CD4-positive, CD25-positive, alpha-beta regulatory T cell (primary cell): ENCODE measurements around the gene CERS4. TPM values are rescaled to one million over a fixed set of nuclear protein-coding genes. Genes with fewer than 3 reads are reported as not detected.
A peak's percentile ranks its signal among the peaks of the same experiment; 100 is the strongest.
"Not testable (repeated sequence)": the region's sequence is repeated elsewhere in the genome, so short reads cannot be mapped to it uniquely, and the experiment has no call there.

Experiments
- ATAC-seq, 2 donors: fragments of 150-1000 bp; cut with Tn5 transposase; one replicate each; pipeline ENCODE4 v1.10.0; 2021; ENCODE audit warnings: low read depth in 2 of 2, moderate number of reproducible peaks in 2 of 2, moderate library complexity in 1 of 2
- DNase-seq, 3 donors: peaks; one replicate each; pipeline versions ENCODE4 v3.0.0 to v3.0.0-alpha.2; 2012 to 2022; ENCODE audit warnings: mixed read lengths in 1 of 3
- H3K27ac ChIP-seq: one replicate; pipeline ENCODE4 v1.7.0; 2013; ENCODE audit warnings: mild to moderate bottlenecking, low read length; ENCODE audit not compliant: insufficient read depth, poor library complexity, severe bottlenecking
- H3K27me3 ChIP-seq: one replicate; pipeline ENCODE4 v1.7.0; 2013; ENCODE audit warnings: low read length; ENCODE audit not compliant: control insufficient read depth, insufficient read depth
- H3K36me3 ChIP-seq: one replicate; pipeline ENCODE4 v1.7.0; 2013; ENCODE audit warnings: mild to moderate bottlenecking, low read length, moderate library complexity; ENCODE audit not compliant: control insufficient read depth, insufficient read depth
- H3K4me1 ChIP-seq: 2 replicates; pipeline ENCODE4 v1.7.0; 2013; ENCODE audit warnings: mild to moderate bottlenecking, low read length; ENCODE audit not compliant: insufficient read depth, control insufficient read depth, poor library complexity, severe bottlenecking
- H3K4me3 ChIP-seq: one replicate; pipeline ENCODE4 v1.7.0; 2013; ENCODE audit warnings: low read depth, mild to moderate bottlenecking, low read length, moderate library complexity
- H3K9me3 ChIP-seq, 2 experiments: 1 replicate in 1 of 2; 2 replicates in 1 of 2; pipeline ENCODE4 v1.7.0; 2013; ENCODE audit warnings: low read length in 2 of 2, mild to moderate bottlenecking in 1 of 2, moderate library complexity in 1 of 2; ENCODE audit not compliant: control insufficient read depth in 2 of 2
- H3K27ac Mint-ChIP-seq, 3 donors: one replicate each; pipeline ENCODE4 v1.8.0; 2020 to 2022; ENCODE audit warnings: mild to moderate bottlenecking in 3 of 3, mixed read lengths in 3 of 3, moderate library complexity in 2 of 3
- H3K27me3 Mint-ChIP-seq: one replicate; pipeline ENCODE4 v1.8.0; 2022; ENCODE audit warnings: mild to moderate bottlenecking, mixed read lengths
- H3K36me3 Mint-ChIP-seq: one replicate; pipeline ENCODE4 v1.8.0; 2020; ENCODE audit warnings: mixed read lengths
- H3K4me1 Mint-ChIP-seq, 4 donors: one replicate each; pipeline ENCODE4 v1.8.0; 2020 to 2022; ENCODE audit warnings: mixed read lengths in 4 of 4, mild to moderate bottlenecking in 1 of 4
- H3K4me3 Mint-ChIP-seq, 4 donors: one replicate each; pipeline ENCODE4 v1.8.0; 2020 to 2022; ENCODE audit warnings: mild to moderate bottlenecking in 4 of 4, mixed read lengths in 4 of 4, moderate library complexity in 3 of 4
- H3K9me3 Mint-ChIP-seq, 7 donors: one replicate each; pipeline ENCODE4 v1.8.0; 2020 to 2022; ENCODE audit warnings: mixed read lengths in 7 of 7, mild to moderate bottlenecking in 3 of 7, moderate library complexity in 2 of 7
- polyA plus RNA-seq, 4 donors: library from polyadenylated mRNA; unstranded; fragments of 300-500 nt; fragmentation: Illumina TruSeq; gene quantifications; one replicate each; pipeline ENCODE4 v1.2.3, GENCODE V29; 2021
- total RNA-seq: library from RNA; stranded (reverse); gene quantifications from one replicate; pipeline ENCODE4 v1.2.3, GENCODE V29; 2022

Gene CERS4
- total and polyA plus RNA-seq, 5 donors from 2014 or later = 10.1 to 20.2 (median 14.2) TPM

GRCh38 chr19:8247129-8247890 is 38.1 kb downstream of the CERS4 start:
- not testable (repeated sequence) for H3K9me3 Mint-ChIP-seq, H3K4me3 ChIP-seq, H3K27me3 ChIP-seq, DNase-seq, H3K4me3 Mint-ChIP-seq, H3K27ac ChIP-seq, H3K27me3 Mint-ChIP-seq, H3K36me3 ChIP-seq, H3K4me1 ChIP-seq, ATAC-seq
- peaks cover 17% of the 10 kb centered on the region for H3K36me3 Mint-ChIP-seq
- peak overlapping the region in 1 of 3 donors; percentile 40 for H3K27ac Mint-ChIP-seq
- peaks cover 7 to 12% of the 10 kb centered on the region in 2 experiments for H3K9me3 ChIP-seq
- peaks cover 0 to 11% (median 5%) of the 10 kb centered on the region in 4 donors for H3K4me1 Mint-ChIP-seq

GRCh38 chr19:8248348-8249328 is 39.5 kb downstream of the CERS4 start:
- Mint-ChIP-seq H3K27ac (peak overlapping the region in 1 of 3 donors; percentile 77), H3K9me3 (peaks cover 0 to 1% (median 0%) of the 10 kb centered on the region in 7 donors), H3K36me3 (peaks cover 15% of the 10 kb centered on the region), H3K4me3 (no peak overlapping the region), H3K4me1 (peaks cover 0 to 11% (median 8%) of the 10 kb centered on the region in 4 donors), H3K27me3 (no peaks in the 10 kb centered on the region)
- H3K27me3 ChIP-seq = no peaks in the 10 kb centered on the region
- H3K4me3 ChIP-seq = no peak overlapping the region
- ATAC-seq (no peak), DNase-seq (no peak)
- peaks cover 3% of the 10 kb centered on the region for H3K4me1 ChIP-seq
- peaks cover 3% of the 10 kb centered on the region for H3K36me3 ChIP-seq
- H3K27ac ChIP-seq = no peak overlapping the region
- H3K9me3 ChIP-seq = no peaks in the 10 kb centered on the region

GRCh38 chr19:8250596-8250995 is 41.4 kb downstream of the CERS4 start:
- no peaks in the 10 kb centered on the region for H3K9me3 ChIP-seq
- DNase-seq (no peak), ATAC-seq (no peak)
- Mint-ChIP-seq H3K27me3 (no peaks in the 10 kb centered on the region), H3K4me1 (peaks cover 0 to 8% (median 6%) of the 10 kb centered on the region in 4 donors), H3K4me3 (no peak overlapping the region), H3K9me3 (no peaks in the 10 kb centered on the region), H3K27ac (peak overlapping the region in 1 of 3 donors; percentile 14), H3K36me3 (peaks cover 12% of the 10 kb centered on the region)
- peaks cover 3% of the 10 kb centered on the region for H3K4me1 ChIP-seq
- H3K4me3 ChIP-seq = no peak overlapping the region
- peaks cover 7% of the 10 kb centered on the region for H3K36me3 ChIP-seq
- H3K27me3 ChIP-seq = no peaks in the 10 kb centered on the region
- no peak overlapping the region for H3K27ac ChIP-seq

- H3K27ac Mint-ChIP-seq = peak overlapping the region in 1 of 3 donors; percentile 14
- no peaks in the 10 kb centered on the region for H3K9me3 Mint-ChIP-seq
- H3K36me3 ChIP-seq = peaks cover 11% of the 10 kb centered on the region
- H3K36me3 Mint-ChIP-seq = peaks cover 15% of the 10 kb centered on the region
- no peaks in the 10 kb centered on the region for H3K27me3 ChIP-seq
- H3K4me3 Mint-ChIP-seq = no peak overlapping the region
- no peak overlapping the region for H3K27ac ChIP-seq
- H3K27me3 Mint-ChIP-seq = no peaks in the 10 kb centered on the region
- peaks cover 0 to 9% (median 7%) of the 10 kb centered on the region in 4 donors for H3K4me1 Mint-ChIP-seq
- H3K4me1 ChIP-seq = peaks cover 3% of the 10 kb centered on the region
- H3K4me3 ChIP-seq = no peak overlapping the region
- no peak for ATAC-seq
- no peaks in the 10 kb centered on the region for H3K9me3 ChIP-seq
- DNase-seq = no peak
These were observed 41.9 kb downstream of the CERS4 start for GRCh38 chr19:8251025-8251472.

- no peaks in the 10 kb centered on the region for H3K9me3 ChIP-seq
- ATAC-seq (peak; percentile 83 to 84), DNase-seq (peak; percentile 67 to 82 (median 80))
- no peaks in the 10 kb centered on the region for H3K9me3 Mint-ChIP-seq
- H3K27me3 ChIP-seq = no peaks in the 10 kb centered on the region
- no peak overlapping the region for H3K27ac Mint-ChIP-seq
- H3K4me1 Mint-ChIP-seq = peaks cover 0 to 17% (median 10%) of the 10 kb centered on the region in 4 donors
- H3K27ac ChIP-seq = no peak overlapping the region
- H3K36me3 Mint-ChIP-seq = peaks cover 23% of the 10 kb centered on the region
- peaks cover 6% of the 10 kb centered on the region for H3K4me1 ChIP-seq
- H3K36me3 ChIP-seq = peaks cover 22% of the 10 kb centered on the region
- no peak overlapping the region for H3K4me3 Mint-ChIP-seq
- no peaks in the 10 kb centered on the region for H3K27me3 Mint-ChIP-seq
- no peak overlapping the region for H3K4me3 ChIP-seq
These were observed 43.9 kb downstream of the CERS4 start for GRCh38 chr19:8252922-8253589.

GRCh38 chr19:8253678-8254077 is 44.5 kb downstream of the CERS4 start:
- H3K4me1 Mint-ChIP-seq = peaks cover 0 to 17% (median 7%) of the 10 kb centered on the region in 4 donors
- ATAC-seq = no peak

GRCh38 chr19:8254286-8255001 is 45.3 kb downstream of the CERS4 start:
- DNase-seq (no peak), ATAC-seq (no peak)
- Mint-ChIP-seq H3K4me1 (peaks cover 0 to 17% (median 4%) of the 10 kb centered on the region in 4 donors), H3K9me3 (no peaks in the 10 kb centered on the region), H3K27ac (no peak overlapping the region), H3K36me3 (peaks cover 20% of the 10 kb centered on the region), H3K27me3 (no peaks in the 10 kb centered on the region), H3K4me3 (no peak overlapping the region)
- H3K36me3 ChIP-seq = peaks cover 20% of the 10 kb centered on the region
- H3K27ac ChIP-seq = no peak overlapping the region
- H3K4me3 ChIP-seq = no peak overlapping the region
- H3K4me1 ChIP-seq = peaks cover 6% of the 10 kb centered on the region
- H3K27me3 ChIP-seq = no peaks in the 10 kb centered on the region
- H3K9me3 ChIP-seq = no peaks in the 10 kb centered on the region

More at GRCh38 chr19:8253678-8254077, 44.5 kb downstream of the CERS4 start:
- H3K27me3 ChIP-seq = no peaks in the 10 kb centered on the region
- DNase-seq = no peak
- H3K27ac ChIP-seq = no peak overlapping the region
- H3K4me3 ChIP-seq = no peak overlapping the region
- peaks cover 6% of the 10 kb centered on the region for H3K4me1 ChIP-seq
- no peak overlapping the region for H3K27ac Mint-ChIP-seq
- H3K36me3 Mint-ChIP-seq = peaks cover 19% of the 10 kb centered on the region
- peaks cover 20% of the 10 kb centered on the region for H3K36me3 ChIP-seq
- H3K4me3 Mint-ChIP-seq = no peak overlapping the region
- no peaks in the 10 kb centered on the region for H3K9me3 ChIP-seq
- H3K27me3 Mint-ChIP-seq = no peaks in the 10 kb centered on the region
- no peaks in the 10 kb centered on the region for H3K9me3 Mint-ChIP-seq
